Effector memory CD8-positive, alpha-beta T cell (primary cell): Measurements from ENCODE around the gene CORO2B.
A peak's percentile ranks its signal among the peaks of the same experiment; 100 is the strongest.

Experiments used
- ATAC-seq: fragments of 150-1000 bp; cut with Tn5 transposase; replicated peaks from 2 replicates; pipeline ENCODE4 v1.10.0; 2021; ENCODE audit warnings: mild to moderate bottlenecking, moderate library complexity
- DNase-seq, 3 experiments: peaks; one replicate each; pipeline ENCODE4 v3.0.0; 2021
- H3K27ac Mint-ChIP-seq, 2 donors: one replicate each; pipeline ENCODE4 v1.8.0; 2022; ENCODE audit warnings: mild to moderate bottlenecking in 2 of 2, mixed read lengths in 2 of 2, moderate library complexity in 2 of 2
- H3K27me3 Mint-ChIP-seq, 2 donors: one replicate each; pipeline ENCODE4 v1.8.0; 2022; ENCODE audit warnings: mixed read lengths in 2 of 2
- H3K36me3 Mint-ChIP-seq: one replicate; pipeline ENCODE4 v1.8.0; 2022; ENCODE audit warnings: mild to moderate bottlenecking, moderate library complexity, mixed read lengths; ENCODE audit not compliant: insufficient read depth
- H3K4me1 Mint-ChIP-seq, 2 donors: one replicate each; pipeline ENCODE4 v1.8.0; 2022; ENCODE audit warnings: low read depth in 2 of 2, mixed read lengths in 2 of 2
- H3K4me3 Mint-ChIP-seq, 2 donors: one replicate each; pipeline ENCODE4 v1.8.0; 2022; ENCODE audit warnings: mild to moderate bottlenecking in 2 of 2, mixed read lengths in 2 of 2, moderate library complexity in 2 of 2
- H3K9me3 Mint-ChIP-seq, 2 donors: one replicate each; pipeline ENCODE4 v1.8.0; 2022; ENCODE audit warnings: mixed read lengths in 2 of 2

Gene CORO2B

GRCh38 chr15:68630836-68631235 lies 52.0 kb downstream of the CORO2B start:
- Mint-ChIP-seq H3K27ac (no peak overlapping the region), H3K36me3 (no peaks in the 10 kb centered on the region), H3K4me3 (no peak overlapping the region), H3K4me1 (peaks cover 0 to 1% of the 10 kb centered on the region in 2 donors), H3K9me3 (no peaks in the 10 kb centered on the region), H3K27me3 (peaks cover 47 to 58% of the 10 kb centered on the region in 2 donors)
- ATAC-seq (no peak), DNase-seq (no peak)

- H3K4me3 Mint-ChIP-seq: no peak overlapping the region
- no peaks in the 10 kb centered on the region for H3K36me3 Mint-ChIP-seq
- DNase-seq (no peak), ATAC-seq (peak; percentile 21)
- H3K27me3 Mint-ChIP-seq: peaks cover 39 to 57% of the 10 kb centered on the region in 2 donors
- no peaks in the 10 kb centered on the region for H3K9me3 Mint-ChIP-seq
- H3K27ac Mint-ChIP-seq: no peak overlapping the region
- peaks cover 0 to 1% of the 10 kb centered on the region in 2 donors for H3K4me1 Mint-ChIP-seq
Observed at GRCh38 chr15:68631601-68632051, 52.8 kb downstream of the CORO2B start.

- peaks cover 0 to 1% of the 10 kb centered on the region in 2 donors for H3K4me1 Mint-ChIP-seq
Observed at GRCh38 chr15:68632101-68632500, 53.3 kb downstream of the CORO2B start.

GRCh38 chr15:68633231-68634121 lies 54.7 kb downstream of the CORO2B start:
- DNase-seq (no peak), ATAC-seq (no peak)
- H3K36me3 Mint-ChIP-seq: no peaks in the 10 kb centered on the region
- H3K27ac Mint-ChIP-seq: no peak overlapping the region
- peaks cover 24 to 39% of the 10 kb centered on the region in 2 donors for H3K27me3 Mint-ChIP-seq
- peaks cover 0 to 1% of the 10 kb centered on the region in 2 donors for H3K4me1 Mint-ChIP-seq
- no peak overlapping the region for H3K4me3 Mint-ChIP-seq
- H3K9me3 Mint-ChIP-seq: no peaks in the 10 kb centered on the region

More at GRCh38 chr15:68632101-68632500, 53.3 kb downstream of the CORO2B start:
- Mint-ChIP-seq H3K36me3 (no peaks in the 10 kb centered on the region), H3K4me3 (no peak overlapping the region), H3K27ac (no peak overlapping the region), H3K9me3 (no peaks in the 10 kb centered on the region), H3K27me3 (peaks cover 36 to 53% of the 10 kb centered on the region in 2 donors)
- no peak for ATAC-seq
- DNase-seq: no peak

- no peaks in the 10 kb centered on the region for H3K36me3 Mint-ChIP-seq
Observed at GRCh38 chr15:68634122-68634482, 55.3 kb downstream of the CORO2B start.

GRCh38 chr15:68634531-68634930 lies 55.7 kb downstream of the CORO2B start:
- Mint-ChIP-seq H3K9me3 (no peaks in the 10 kb centered on the region), H3K27me3 (peaks cover 13 to 29% of the 10 kb centered on the region in 2 donors), H3K36me3 (no peaks in the 10 kb centered on the region), H3K4me3 (no peak overlapping the region), H3K27ac (no peak overlapping the region), H3K4me1 (no peaks in the 10 kb centered on the region)
- no peak for DNase-seq
- ATAC-seq: no peak

More at GRCh38 chr15:68634122-68634482, 55.3 kb downstream of the CORO2B start:
- H3K4me3 Mint-ChIP-seq: no peak overlapping the region
- peaks cover 0 to 1% of the 10 kb centered on the region in 2 donors for H3K4me1 Mint-ChIP-seq
- no peak overlapping the region for H3K27ac Mint-ChIP-seq
- no peak for DNase-seq
- peaks cover 17 to 33% of the 10 kb centered on the region in 2 donors for H3K27me3 Mint-ChIP-seq
- ATAC-seq: no peak
- H3K9me3 Mint-ChIP-seq: no peaks in the 10 kb centered on the region

- H3K4me1 Mint-ChIP-seq: no peaks in the 10 kb centered on the region
- H3K4me3 Mint-ChIP-seq: no peak overlapping the region
- peaks cover 9 to 23% of the 10 kb centered on the region in 2 donors for H3K27me3 Mint-ChIP-seq
- H3K9me3 Mint-ChIP-seq: no peaks in the 10 kb centered on the region
- no peak overlapping the region for H3K27ac Mint-ChIP-seq
- H3K36me3 Mint-ChIP-seq: no peaks in the 10 kb centered on the region
- DNase-seq (no peak), ATAC-seq (no peak)
Observed at GRCh38 chr15:68635141-68635540, 56.3 kb downstream of the CORO2B start.

GRCh38 chr15:68636256-68636655 lies 57.5 kb downstream of the CORO2B start:
- no peak overlapping the region for H3K27ac Mint-ChIP-seq
- H3K4me3 Mint-ChIP-seq: no peak overlapping the region
- no peaks in the 10 kb centered on the region for H3K4me1 Mint-ChIP-seq
- ATAC-seq (no peak), DNase-seq (no peak)
- no peaks in the 10 kb centered on the region for H3K9me3 Mint-ChIP-seq
- peaks cover 0 to 11% of the 10 kb centered on the region in 2 donors for H3K27me3 Mint-ChIP-seq
- no peaks in the 10 kb centered on the region for H3K36me3 Mint-ChIP-seq

- Mint-ChIP-seq H3K4me1 (no peaks in the 10 kb centered on the region), H3K4me3 (no peak overlapping the region), H3K27me3 (peaks cover 0 to 8% of the 10 kb centered on the region in 2 donors), H3K27ac (no peak overlapping the region), H3K9me3 (no peaks in the 10 kb centered on the region), H3K36me3 (no peaks in the 10 kb centered on the region)
- no peak for ATAC-seq
- no peak for DNase-seq
Observed at GRCh38 chr15:68637767-68638404, 59.1 kb downstream of the CORO2B start.

GRCh38 chr15:68638953-68639515 lies 60.2 kb downstream of the CORO2B start:
- ATAC-seq (no peak), DNase-seq (no peak)
- no peaks in the 10 kb centered on the region for H3K36me3 Mint-ChIP-seq
- peaks cover 0 to 8% of the 10 kb centered on the region in 2 donors for H3K27me3 Mint-ChIP-seq
- no peak overlapping the region for H3K27ac Mint-ChIP-seq
- H3K4me3 Mint-ChIP-seq: no peak overlapping the region
- no peaks in the 10 kb centered on the region for H3K9me3 Mint-ChIP-seq
- no peaks in the 10 kb centered on the region for H3K4me1 Mint-ChIP-seq

GRCh38 chr15:68639926-68640600 lies 61.3 kb downstream of the CORO2B start:
- no peak for DNase-seq
- Mint-ChIP-seq H3K9me3 (no peaks in the 10 kb centered on the region), H3K4me3 (no peak overlapping the region), H3K4me1 (no peaks in the 10 kb centered on the region), H3K27me3 (peaks cover 0 to 14% of the 10 kb centered on the region in 2 donors), H3K27ac (no peak overlapping the region), H3K36me3 (no peaks in the 10 kb centered on the region)
- no peak for ATAC-seq

- H3K4me1 Mint-ChIP-seq: no peaks in the 10 kb centered on the region
- DNase-seq (no peak), ATAC-seq (no peak)
- no peak overlapping the region for H3K27ac Mint-ChIP-seq
- no peaks in the 10 kb centered on the region for H3K36me3 Mint-ChIP-seq
- H3K4me3 Mint-ChIP-seq: no peak overlapping the region
- H3K9me3 Mint-ChIP-seq: no peaks in the 10 kb centered on the region
- H3K27me3 Mint-ChIP-seq: peaks cover 2 to 22% of the 10 kb centered on the region in 2 donors
Observed at GRCh38 chr15:68640791-68641331, 62.1 kb downstream of the CORO2B start.

GRCh38 chr15:68641376-68641775 lies 62.6 kb downstream of the CORO2B start:
- peaks cover 6 to 22% of the 10 kb centered on the region in 2 donors for H3K27me3 Mint-ChIP-seq
- H3K4me1 Mint-ChIP-seq: no peaks in the 10 kb centered on the region
- ATAC-seq: no peak
- H3K27ac Mint-ChIP-seq: no peak overlapping the region
- H3K36me3 Mint-ChIP-seq: no peaks in the 10 kb centered on the region
- no peak for DNase-seq
- H3K9me3 Mint-ChIP-seq: no peaks in the 10 kb centered on the region
- no peak overlapping the region for H3K4me3 Mint-ChIP-seq
